ENCODE data around the gene ETV1. TPM values are rescaled to one million over a fixed set of nuclear protein-coding genes. Genes with fewer than 3 reads are reported as not detected.

ETV1 gene
- total RNA-seq, 1 donor from 2014 or later: 0.26 TPM

- H3K4me3 ChIP-seq (ENCODE audit: low read depth, low read length): no peak overlapping the region
- TF ChIP-seq CTCF (IDR thresholded peaks at IDR 0.05; ENCODE audit: insufficient read depth, low read length, severe bottlenecking): no peak
- H3K27me3 ChIP-seq (ENCODE audit: control insufficient read depth, insufficient read depth, low read length): no peaks in the 10 kb centered on the region
- FAIRE-seq: no peak
- H3K36me3 ChIP-seq (ENCODE audit: control insufficient read depth, insufficient read depth, low read length): no peaks in the 10 kb centered on the region
- no peak for DNase-seq (ENCODE audit: low read depth)
These were observed 87.9 kb downstream of the ETV1 start for GRCh38 chr7:13901577-13901976.

DNA sequence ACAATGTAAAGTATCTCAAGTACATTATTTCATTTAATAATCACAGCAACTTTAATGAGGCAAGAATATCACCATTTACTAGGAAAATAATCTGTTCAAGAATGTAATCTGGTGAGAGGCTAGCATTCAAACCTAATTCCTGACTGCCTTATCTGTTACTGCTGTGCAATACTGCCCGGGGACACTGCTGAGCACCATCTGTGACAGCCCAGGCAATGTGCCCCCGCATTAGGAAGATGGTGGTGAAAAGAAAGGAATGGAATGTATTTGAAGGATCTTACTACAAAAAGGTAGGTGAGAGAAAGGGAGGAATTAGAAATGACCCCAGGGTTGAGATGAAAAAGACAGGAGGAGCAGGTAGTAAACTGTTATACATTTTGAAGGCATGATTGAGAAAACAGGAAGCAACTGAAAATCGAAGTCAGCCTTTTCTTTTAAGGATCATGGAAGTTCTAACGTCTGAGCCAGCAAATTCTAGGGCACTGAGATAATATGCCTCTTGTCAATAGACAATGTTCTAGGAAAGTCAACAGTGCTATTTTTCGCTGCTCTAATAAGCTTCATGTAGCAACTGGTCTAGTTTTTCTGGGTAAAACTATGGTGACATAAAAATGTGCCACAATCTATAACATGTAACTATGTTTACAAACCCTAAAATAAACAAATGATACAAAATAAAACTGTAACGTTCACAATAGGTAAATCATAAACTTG lies 90.4 kb downstream of the ETV1 start:
- Histone ChIP-seq H3K4me3 (ENCODE audit: low read depth, low read length) (no peak overlapping the region), H3K36me3 (ENCODE audit: control insufficient read depth, insufficient read depth, low read length) (no peaks in the 10 kb centered on the region), H3K27me3 (ENCODE audit: control insufficient read depth, insufficient read depth, low read length) (no peaks in the 10 kb centered on the region)
- FAIRE-seq (no peak), DNase-seq (ENCODE audit: low read depth) (peak; percentile 23)
- TF ChIP-seq CTCF (IDR thresholded peaks at IDR 0.05; ENCODE audit: insufficient read depth, low read length, severe bottlenecking): no peak

DNA sequence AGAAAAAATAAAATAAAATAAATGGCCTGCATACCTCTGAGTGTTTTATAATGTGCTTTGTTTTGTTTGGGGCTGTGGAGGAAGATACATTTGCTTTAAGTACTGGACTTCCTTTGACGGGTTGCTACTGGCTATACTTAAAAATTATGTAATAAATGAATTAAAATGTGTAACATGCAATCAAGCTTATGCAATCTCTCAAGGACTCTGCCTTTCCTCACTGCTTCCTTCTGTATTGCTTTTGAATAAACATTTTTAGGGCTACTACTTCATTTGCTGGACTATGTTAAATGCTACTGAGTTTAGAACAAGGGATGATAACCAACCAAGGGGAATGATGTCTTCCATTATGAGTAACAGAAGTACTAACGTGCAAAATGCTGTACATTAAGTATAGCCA lies 91.6 kb downstream of the ETV1 start:
- Histone ChIP-seq H3K36me3 (ENCODE audit: control insufficient read depth, insufficient read depth, low read length) (no peaks in the 10 kb centered on the region), H3K4me3 (ENCODE audit: low read depth, low read length) (no peak overlapping the region), H3K27me3 (ENCODE audit: control insufficient read depth, insufficient read depth, low read length) (no peaks in the 10 kb centered on the region)
- no peak for FAIRE-seq
- DNase-seq (ENCODE audit: low read depth): peak; percentile 13
- no peak for TF ChIP-seq CTCF (IDR thresholded peaks at IDR 0.05; ENCODE audit: insufficient read depth, low read length, severe bottlenecking)

GRCh38 chr7:13894954-13895353 lies 94.5 kb downstream of the ETV1 start:
- Histone ChIP-seq H3K36me3 (ENCODE audit: control insufficient read depth, insufficient read depth, low read length) (no peaks in the 10 kb centered on the region), H3K27me3 (ENCODE audit: control insufficient read depth, insufficient read depth, low read length) (no peaks in the 10 kb centered on the region), H3K4me3 (ENCODE audit: low read depth, low read length) (no peak overlapping the region)
- no peak for FAIRE-seq
- no peak for TF ChIP-seq CTCF (IDR thresholded peaks at IDR 0.05; ENCODE audit: insufficient read depth, low read length, severe bottlenecking)
- no peak for DNase-seq (ENCODE audit: low read depth)

- FAIRE-seq: no peak
- TF ChIP-seq CTCF (IDR thresholded peaks at IDR 0.05; ENCODE audit: insufficient read depth, low read length, severe bottlenecking): no peak
- no peak for DNase-seq (ENCODE audit: low read depth)
- H3K36me3 ChIP-seq (ENCODE audit: control insufficient read depth, insufficient read depth, low read length): no peaks in the 10 kb centered on the region
- no peak overlapping the region for H3K4me3 ChIP-seq (ENCODE audit: low read depth, low read length)
- no peaks in the 10 kb centered on the region for H3K27me3 ChIP-seq (ENCODE audit: control insufficient read depth, insufficient read depth, low read length)
These were observed 95.1 kb downstream of the ETV1 start for GRCh38 chr7:13894377-13894776.

DNA sequence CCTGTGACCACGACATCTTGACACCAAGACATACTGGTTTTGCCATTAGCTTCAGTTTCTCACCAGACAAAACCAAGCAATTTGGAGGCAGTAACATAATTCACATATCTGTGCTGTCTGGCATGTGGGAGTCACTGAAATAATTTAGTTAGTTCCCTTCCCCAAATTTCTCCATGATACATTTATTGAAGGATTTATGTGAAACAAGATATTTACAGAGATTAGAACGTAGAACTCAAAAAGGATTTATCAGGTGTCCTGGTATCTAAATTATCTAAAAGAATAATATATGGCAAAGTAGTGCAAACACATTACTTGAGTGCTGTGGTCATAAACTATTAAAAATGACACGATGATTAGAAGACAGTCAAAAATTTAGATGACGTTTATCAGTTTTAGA lies 98.7 kb downstream of the ETV1 start:
- no peaks in the 10 kb centered on the region for H3K36me3 ChIP-seq (ENCODE audit: control insufficient read depth, insufficient read depth, low read length)
- H3K27me3 ChIP-seq (ENCODE audit: control insufficient read depth, insufficient read depth, low read length): no peaks in the 10 kb centered on the region
- no peak for FAIRE-seq
- no peak for TF ChIP-seq CTCF (IDR thresholded peaks at IDR 0.05; ENCODE audit: insufficient read depth, low read length, severe bottlenecking)
- no peak overlapping the region for H3K4me3 ChIP-seq (ENCODE audit: low read depth, low read length)
- no peak for DNase-seq (ENCODE audit: low read depth)
